GM12878 (cell line): ENCODE results near the gene ETV6. TPM values are rescaled to one million over a fixed set of nuclear protein-coding genes. Genes with fewer than 3 reads are reported as not detected.
A peak's percentile ranks its signal among the peaks of the same experiment; 100 is the strongest.

Experiments used
- ATF2 ChIP-seq: IDR thresholded peaks from 2 replicates; pipeline ENCODE4 v1.6.1; 2012; ENCODE audit warnings: low read length, inconsistent platforms
- FOXM1 ChIP-seq: IDR thresholded peaks from 2 replicates; pipeline ENCODE4 v1.6.1; 2012; ENCODE audit warnings: low read depth, mild to moderate bottlenecking, inconsistent platforms, low read length, moderate library complexity
- GATAD2B ChIP-seq: fragments of 450-650 bp; conservative IDR thresholded peaks from 2 replicates; pipeline ENCODE4 v1.6.1; 2017; ENCODE audit warnings: low read depth, mild to moderate bottlenecking, moderate library complexity
- HDGF ChIP-seq: fragments of 450-650 bp; IDR thresholded peaks from 2 replicates; pipeline ENCODE4 v1.6.1; 2016; ENCODE audit warnings: antibody characterized with exemption
- MLLT1 ChIP-seq: fragments of 450-650 bp; IDR thresholded peaks from 2 replicates; pipeline ENCODE4 v1.6.1; 2016; ENCODE audit warnings: mild to moderate bottlenecking
- MTA2 ChIP-seq: fragments of 450-650 bp; IDR thresholded peaks from 2 replicates; pipeline ENCODE4 v1.6.1; 2016; ENCODE audit warnings: low read depth, mild to moderate bottlenecking, moderate library complexity
- PAX5 ChIP-seq: IDR thresholded peaks from 2 replicates; pipeline ENCODE4 v1.6.1; 2011; ENCODE audit warnings: low read depth, low read length, borderline replicate concordance
- PKNOX1 ChIP-seq: fragments of 450-650 bp; IDR thresholded peaks from 2 replicates; pipeline ENCODE4 v1.6.1; 2016; ENCODE audit warnings: mild to moderate bottlenecking
- POLR2AphosphoS5 ChIP-seq: IDR thresholded peaks from 2 replicates; pipeline ENCODE4 v1.6.1; 2011; ENCODE audit warnings: mild to moderate bottlenecking, low read length, inconsistent platforms
- TCF12 ChIP-seq: IDR thresholded peaks from 2 replicates; pipeline ENCODE4 v1.6.1; 2011; ENCODE audit warnings: low read depth, mild to moderate bottlenecking, low read length
- TCF3 ChIP-seq: IDR thresholded peaks from 2 replicates; pipeline ENCODE4 v1.6.1; 2012; ENCODE audit warnings: low read depth, mild to moderate bottlenecking, low read length, borderline replicate concordance; ENCODE audit not compliant: insufficient read depth
- YY1 ChIP-seq: IDR thresholded peaks from 2 replicates; pipeline ENCODE4 v1.6.1; 2011; ENCODE audit warnings: low read depth, mild to moderate bottlenecking, low read length
- ZBTB33 ChIP-seq: fragments of 450-650 bp; IDR thresholded peaks from 2 replicates; pipeline ENCODE4 v1.6.1; 2017; ENCODE audit warnings: mild to moderate bottlenecking
- ZBTB4 ChIP-seq: fragments of 450-650 bp; formaldehyde crosslinking; IDR thresholded peaks from 2 replicates; pipeline ENCODE4 v1.4.0; 2022; ENCODE audit warnings: mild to moderate bottlenecking, moderate library complexity
- ZBTB40 ChIP-seq: fragments of 450-650 bp; IDR thresholded peaks from 2 replicates; pipeline ENCODE4 v1.6.1; 2016; ENCODE audit warnings: mild to moderate bottlenecking, moderate library complexity, borderline replicate concordance
- polyA plus RNA-seq, 11 experiments: library from polyadenylated mRNA; depleted of rRNA in 4 of 11; unstranded in 6 of 11; stranded (reverse) in 5 of 11; fragments of >200 nt; fragmentation: Nextera tagmentation in 4 of 11; fragmentation: Illumina TruSeq in 1 of 11; extraction: Ambion mirVana in 4 of 11; extraction: Trizol in 1 of 11; gene quantifications; 1 replicate in 1 of 11; 2 replicates in 10 of 11; pipeline versions ENCODE4 v1.2.1 to v1.2.3, GENCODE V29; 2011 to 2016; ENCODE audit warnings: inconsistent platforms in 2 of 11, missing spikeins in 2 of 11, low read depth in 1 of 11
- total RNA-seq, 4 experiments: library from RNA; depleted of rRNA in 3 of 4; stranded (reverse); fragments of >200 nt in 3 of 4; fragmentation: Illumina TruSeq in 1 of 4; extraction: Trizol in 1 of 4; gene quantifications; 2 replicates each; pipeline versions ENCODE4 v1.2.1 to v1.2.3, GENCODE V29; 2013 to 2021

Gene ETV6
- total and polyA plus RNA-seq, 10 of the 15 experiments (the other 5 are each of a cell fraction or from before 2014, with no cell fraction given), result 6.6 to 74.8 (median 24.6) TPM

- peak; percentile 82 for TF ChIP-seq ATF2
- TF ChIP-seq GATAD2B, result peak; percentile 67; the same call in 1 of the 2 replicates
- peak; percentile 22; the same call in 1 of the 2 replicates for TF ChIP-seq HDGF
- TF ChIP-seq YY1, result peak; percentile 20; the same call in 1 of the 2 replicates
- no peak for TF ChIP-seq ZBTB33
- 0 out of 2 replicates have a peak, but pooled peaks have one; percentile 12 for TF ChIP-seq PKNOX1
- peak; percentile 67; the same call in 1 of the 2 replicates for TF ChIP-seq MTA2
- no peak; the same call in 1 of the 2 replicates for TF ChIP-seq TCF3
- peak; percentile 35; the same call in 1 of the 2 replicates for TF ChIP-seq POLR2AphosphoS5
- peak; percentile 84 for TF ChIP-seq TCF12
- no peak for TF ChIP-seq ZBTB40
- TF ChIP-seq ZBTB4, result 0 out of 2 replicates have a peak, but pooled peaks have one; percentile 4
- TF ChIP-seq FOXM1, result peak; percentile 90
- no peak; the same call in 1 of the 2 replicates for TF ChIP-seq PAX5
- TF ChIP-seq MLLT1, result peak; percentile 87; the same call in 1 of the 2 replicates
Measured at GRCh38 chr12:11749943-11750690, 100.6 kb downstream of the ETV6 start (continued).
